Esophagus squamous epithelium (tissue), 4 donors: ENCODE measurements around the gene PWP1.

Experiments
- CTCF ChIP-seq, 6 experiments: fragments of 450-650 bp in 4 of 6; fragments of 200-600 bp in 2 of 6; sonication (generic) in 2 of 6; IDR thresholded peaks; one replicate each; pipeline ENCODE4 v1.5.1; 2016 to 2019; ENCODE audit warnings: antibody characterized with exemption in 6 of 6, mild to moderate bottlenecking in 4 of 6, moderate library complexity in 4 of 6
- POLR2A ChIP-seq, 4 donors: fragments of 450-650 bp; IDR thresholded peaks; one replicate each; pipeline ENCODE4 v1.6.1; 2017; ENCODE audit warnings: antibody characterized with exemption in 4 of 4, mild to moderate bottlenecking in 4 of 4, moderate library complexity in 3 of 4

GRCh38 chr12:107654873-107655272 lies 30.7 kb upstream of the PWP1 start:
- no peak for TF ChIP-seq CTCF (IDR thresholded peaks at IDR 0.05)
- TF ChIP-seq POLR2A (IDR thresholded peaks at IDR 0.05): no peak
